Stimulated activated CD8-positive, alpha-beta memory T cell treated with anti-CD3 and anti-CD28 coated beads, Interleukin-7, amount 100 ng/mL, for 48 hours (primary cell): ENCODE results near the gene PARD6G.

ENCODE experiments used
- DNase-seq, 2 donors: peaks; one replicate each; pipeline ENCODE4 v3.0.0-alpha.2; 2020; ENCODE audit warnings: low read depth in 1 of 2; ENCODE audit errors: extremely low read depth in 1 of 2

The PARD6G gene

GRCh38 chr18:80154293-80154692, 93.0 kb downstream of the PARD6G start:
- peak in 1 of 2 donors; percentile 47 for DNase-seq

- DNase-seq: no peak
Measured at GRCh38 chr18:80149667-80150066, 97.6 kb downstream of the PARD6G start.

GRCh38 chr18:80148326-80149199, 98.8 kb downstream of the PARD6G start:
- no peak for DNase-seq

GRCh38 chr18:80147418-80148325, 99.6 kb downstream of the PARD6G start:
- peak; percentile 50 to 72 for DNase-seq

- DNase-seq: no peak
Measured at GRCh38 chr18:80147037-80147417, 100.3 kb downstream of the PARD6G start.

GRCh38 chr18:80145196-80145804, 102.0 kb downstream of the PARD6G start:
- DNase-seq: no peak

- DNase-seq: no peak
Measured at GRCh38 chr18:80143881-80144280, 103.4 kb downstream of the PARD6G start.

- no peak for DNase-seq
Measured at GRCh38 chr18:80140455-80140985, 106.8 kb downstream of the PARD6G start.

GRCh38 chr18:80137976-80138375, 109.3 kb downstream of the PARD6G start:
- no peak for DNase-seq

- DNase-seq: no peak
Measured at GRCh38 chr18:80137137-80137536, 110.2 kb downstream of the PARD6G start.

- DNase-seq: no peak
Measured at GRCh38 chr18:80136679-80137078, 110.6 kb downstream of the PARD6G start.

- no peak for DNase-seq
Measured at GRCh38 chr18:80135136-80135535, 112.2 kb downstream of the PARD6G start.

GRCh38 chr18:80133124-80133523, 114.2 kb downstream of the PARD6G start:
- no peak for DNase-seq

- DNase-seq: no peak
Measured at GRCh38 chr18:80132180-80132812, 115.0 kb downstream of the PARD6G start.

GRCh38 chr18:80130555-80130954, 116.8 kb downstream of the PARD6G start:
- no peak for DNase-seq

- DNase-seq: no peak
Measured at GRCh38 chr18:80129672-80130367, 117.5 kb downstream of the PARD6G start.

GRCh38 chr18:80127635-80128034, 119.7 kb downstream of the PARD6G start:
- DNase-seq: no peak

GRCh38 chr18:80126797-80127196, 120.5 kb downstream of the PARD6G start:
- DNase-seq: no peak

GRCh38 chr18:80124131-80124530, 123.2 kb downstream of the PARD6G start:
- DNase-seq: no peak

GRCh38 chr18:80120932-80121331, 126.4 kb downstream of the PARD6G start:
- no peak for DNase-seq
